RKO (cell line): ENCODE measurements around the gene THBD.
A peak's percentile ranks its signal among the peaks of the same experiment; 100 is the strongest.

Experiments
- DNase-seq: peaks from one replicate; pipeline ENCODE4 v3.0.0-alpha.2; 2016; ENCODE audit warnings: low spot score

Gene THBD

DNA sequence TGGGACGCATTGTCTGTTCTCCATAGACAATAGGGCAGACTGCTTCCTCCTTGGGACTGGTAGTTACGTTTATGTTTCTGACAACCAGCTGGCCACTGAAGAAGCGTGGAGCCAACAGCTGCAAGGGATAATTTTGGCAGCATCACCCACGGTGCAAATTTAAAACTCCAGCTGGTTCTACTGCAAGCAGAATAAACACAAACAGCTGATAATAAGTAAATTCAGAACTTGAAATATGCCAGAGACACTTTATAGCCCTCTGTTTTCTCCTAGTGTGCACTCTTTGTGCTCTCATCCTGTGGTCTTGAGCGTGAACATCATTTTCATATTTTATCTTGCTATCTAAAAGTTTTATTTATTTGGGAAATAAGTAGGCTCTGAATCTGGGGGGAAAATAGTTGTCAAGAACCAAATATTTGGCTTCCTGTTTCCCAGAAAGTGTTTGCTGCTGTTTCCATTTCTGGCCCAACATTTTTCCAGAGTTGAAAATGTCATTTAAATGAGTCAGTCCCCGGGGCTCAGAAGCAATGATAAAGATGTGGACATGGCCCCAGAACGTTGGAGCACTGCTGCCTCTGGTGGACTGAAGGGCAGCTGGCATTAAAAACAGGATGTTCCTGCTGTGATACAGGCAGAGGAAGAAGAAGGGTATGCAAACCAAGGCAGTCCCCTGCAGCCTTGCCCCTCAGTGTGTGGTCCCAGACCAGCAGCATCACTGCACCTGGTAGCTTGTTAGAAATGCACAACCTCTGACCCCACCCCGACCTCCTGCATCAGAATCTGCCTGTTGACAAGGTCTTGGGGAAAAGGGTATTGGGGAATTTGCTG lies 12.5 kb upstream of the THBD start:
- peak; percentile 74 for DNase-seq

DNA sequence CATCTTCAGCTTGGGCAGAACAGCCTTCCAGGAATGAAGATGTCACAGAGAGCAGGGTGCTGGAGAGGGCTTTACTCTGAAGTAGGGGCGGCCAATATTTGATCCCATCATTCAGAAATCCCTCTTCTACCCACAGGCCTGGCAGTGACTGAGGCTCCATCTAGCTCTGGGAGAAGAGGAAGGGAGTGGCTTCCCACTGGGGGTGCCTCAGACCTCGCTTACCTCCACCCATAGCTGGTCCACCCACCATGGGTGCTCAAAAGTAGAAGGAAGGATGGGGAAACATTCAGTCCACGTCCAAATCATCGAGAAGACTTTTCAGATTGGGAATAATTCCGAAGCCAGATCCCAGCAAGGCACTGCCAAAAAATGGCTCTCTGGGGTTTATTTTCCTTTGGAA lies 11.8 kb upstream of the THBD start:
- DNase-seq = no peak

DNA sequence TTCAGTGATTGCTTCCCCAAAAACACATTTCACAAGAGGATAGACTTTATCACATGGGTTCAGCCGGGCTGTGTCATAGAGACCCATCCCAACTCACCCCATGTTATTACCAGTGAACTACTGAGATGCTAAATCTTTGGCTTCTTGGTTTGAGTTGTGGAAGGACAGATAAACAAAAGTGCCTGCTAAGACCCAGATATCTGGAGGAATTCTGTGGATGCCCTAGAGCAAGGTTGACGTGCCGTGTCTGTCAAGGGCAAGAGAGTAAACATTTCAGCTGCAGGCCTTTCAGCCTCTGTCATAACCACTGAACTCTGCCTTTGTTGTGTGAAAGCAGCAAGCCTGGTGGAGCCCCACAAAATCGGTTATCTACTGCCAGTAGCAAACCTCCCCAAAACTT lies 11.2 kb upstream of the THBD start:
- DNase-seq = no peak

DNA sequence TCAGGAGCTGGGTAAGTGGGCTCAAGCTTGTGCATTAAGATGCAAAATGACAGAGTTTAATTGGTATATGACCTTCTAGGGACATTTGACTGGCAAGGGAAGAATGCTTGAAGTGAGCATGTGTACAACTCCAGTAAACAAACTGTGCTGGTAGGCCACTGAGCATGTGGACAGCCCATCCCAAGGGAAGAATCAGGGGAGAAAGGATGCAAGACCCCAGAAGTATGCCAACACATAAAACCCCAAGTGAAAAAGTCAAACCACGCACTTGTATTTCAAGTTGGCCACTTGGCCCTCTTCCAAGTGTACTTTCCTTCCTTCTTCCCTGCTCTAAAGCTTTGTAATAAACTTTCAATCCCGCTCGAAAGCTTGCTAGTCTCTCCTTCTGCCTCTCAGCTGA lies 10.4 kb upstream of the THBD start:
- DNase-seq = no peak

DNA sequence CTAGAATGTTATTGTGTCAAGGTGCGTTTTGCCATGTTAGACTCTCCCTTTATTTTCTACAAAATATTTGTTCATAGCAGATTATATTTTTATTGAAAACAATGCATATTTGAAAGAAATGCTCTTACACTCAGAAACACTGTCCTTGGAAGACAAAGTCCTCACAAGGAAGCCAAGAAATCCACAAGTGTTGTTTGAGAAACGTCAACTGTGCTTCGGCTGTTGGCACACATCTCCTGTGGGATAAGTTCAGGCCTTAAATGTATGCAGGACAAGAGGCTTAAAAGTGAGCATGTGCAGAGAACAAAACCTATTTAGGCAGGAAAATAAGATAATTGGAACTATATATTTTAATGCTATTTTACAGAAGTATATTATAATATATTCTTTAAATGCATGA lies 9.5 kb upstream of the THBD start:
- no peak for DNase-seq

DNA sequence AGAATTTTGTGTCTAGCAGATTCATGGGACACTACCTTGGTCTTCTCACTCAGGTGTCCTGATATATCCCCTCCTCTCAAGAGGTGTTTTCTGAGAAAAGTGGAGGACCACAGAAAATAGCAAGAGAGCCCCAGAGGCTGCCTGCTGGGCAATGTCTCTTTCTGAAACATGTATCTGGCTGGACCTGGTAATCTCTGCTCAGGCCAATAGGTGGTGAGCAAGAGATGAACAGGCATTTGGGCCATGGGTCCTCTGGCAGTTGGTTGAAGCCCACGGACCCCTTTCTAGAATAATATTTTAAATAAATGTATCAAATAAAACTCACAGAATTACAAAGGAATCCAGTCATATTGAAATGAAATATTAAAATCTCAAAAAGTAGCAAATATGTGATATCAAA lies 8.8 kb upstream of the THBD start:
- no peak for DNase-seq

DNA sequence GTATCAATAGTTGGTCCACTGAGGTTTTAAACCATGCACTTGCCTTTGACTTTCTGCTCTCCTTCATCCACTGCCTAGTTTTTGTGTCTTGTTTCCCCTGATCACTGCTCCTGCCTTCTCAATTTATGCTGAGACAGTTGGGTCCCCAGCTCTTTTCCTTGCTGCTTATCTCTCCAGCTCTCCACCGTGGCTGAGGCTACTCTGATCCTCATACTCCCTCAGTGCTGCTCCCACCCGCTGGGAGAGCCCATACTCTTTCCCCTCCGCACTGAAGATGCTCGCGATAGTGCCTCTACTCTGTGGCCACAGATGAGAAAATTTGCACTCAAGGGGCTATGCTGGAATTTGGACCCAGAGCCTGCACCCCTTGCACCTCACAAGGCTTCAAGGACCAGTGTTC lies 3.4 kb upstream of the THBD start:
- no peak for DNase-seq

DNA sequence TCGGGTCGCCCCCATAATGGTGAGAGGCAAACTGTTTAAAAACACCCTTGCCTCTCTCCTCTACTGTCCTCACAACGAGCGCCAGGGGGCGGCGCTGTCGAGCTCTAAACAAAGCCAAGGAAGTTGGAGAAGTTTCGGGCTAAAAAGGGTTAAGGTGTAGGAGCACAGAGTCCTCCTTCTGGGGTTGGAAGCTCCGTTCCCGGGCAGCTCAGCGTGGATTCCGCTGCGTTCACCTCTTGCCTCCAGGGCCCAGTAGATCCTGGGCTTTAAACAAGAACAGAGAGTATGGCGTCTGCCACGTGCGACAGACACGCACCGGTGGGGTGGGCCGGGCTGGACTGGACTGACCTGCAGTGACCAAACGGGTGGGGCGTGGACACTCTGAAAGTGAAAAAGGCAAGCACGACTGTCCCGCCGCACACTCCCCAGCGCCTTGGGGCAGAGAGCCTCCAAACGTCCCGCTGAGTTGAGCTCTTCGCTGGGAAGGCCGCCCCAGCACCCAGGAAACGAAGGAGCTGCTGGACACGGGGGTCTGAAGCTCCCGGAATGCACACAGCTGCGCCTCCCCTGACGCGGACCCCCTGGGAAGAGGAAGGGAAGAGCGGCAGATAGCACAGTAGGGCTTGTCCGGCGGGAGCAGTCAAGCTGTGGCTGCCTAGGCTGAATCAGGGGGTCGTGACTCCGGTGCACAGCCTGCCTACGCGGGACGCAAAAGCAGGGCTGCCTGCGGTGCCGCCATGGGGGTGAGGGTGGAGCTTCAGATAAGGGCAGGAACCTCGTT lies 1.6 kb upstream of the THBD start:
- DNase-seq = no peak

DNA sequence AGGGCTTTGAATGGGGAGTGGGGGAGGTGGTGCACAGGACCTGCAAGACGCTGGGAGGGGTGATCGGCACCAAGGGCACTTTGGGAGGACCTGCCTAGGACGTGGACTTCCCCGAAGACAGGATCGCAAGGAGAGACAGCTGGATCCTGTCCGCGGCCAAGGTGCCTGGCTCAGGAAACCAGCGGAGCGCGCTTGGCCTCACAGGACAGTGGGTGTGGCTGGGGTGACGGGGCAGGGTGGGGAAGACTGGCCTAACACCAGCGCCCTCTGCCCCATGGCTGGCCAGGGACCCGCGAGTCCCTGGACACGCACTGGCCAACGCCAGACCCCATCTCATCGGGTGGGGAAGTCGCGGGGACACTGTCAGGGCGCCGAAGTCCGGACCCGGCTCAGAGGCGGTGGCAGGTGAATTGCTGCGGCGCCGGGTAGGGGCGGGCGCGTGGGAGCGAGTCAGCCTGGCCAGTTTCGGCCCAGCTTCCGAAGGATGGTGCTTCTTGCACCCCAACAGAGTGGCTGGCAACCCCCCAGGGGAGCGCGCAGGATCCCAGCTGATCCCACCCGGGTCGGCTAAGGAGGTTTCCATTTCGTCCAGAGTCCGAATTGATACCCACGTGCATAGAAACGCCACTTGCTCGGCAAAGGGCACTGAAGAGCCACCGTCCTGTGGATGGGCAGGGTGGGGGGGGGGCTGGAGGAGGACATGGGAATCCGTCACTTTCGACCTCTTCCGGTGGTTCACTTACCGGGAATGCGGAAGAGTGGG lies 785 bp upstream of the THBD start:
- DNase-seq = no peak

DNA sequence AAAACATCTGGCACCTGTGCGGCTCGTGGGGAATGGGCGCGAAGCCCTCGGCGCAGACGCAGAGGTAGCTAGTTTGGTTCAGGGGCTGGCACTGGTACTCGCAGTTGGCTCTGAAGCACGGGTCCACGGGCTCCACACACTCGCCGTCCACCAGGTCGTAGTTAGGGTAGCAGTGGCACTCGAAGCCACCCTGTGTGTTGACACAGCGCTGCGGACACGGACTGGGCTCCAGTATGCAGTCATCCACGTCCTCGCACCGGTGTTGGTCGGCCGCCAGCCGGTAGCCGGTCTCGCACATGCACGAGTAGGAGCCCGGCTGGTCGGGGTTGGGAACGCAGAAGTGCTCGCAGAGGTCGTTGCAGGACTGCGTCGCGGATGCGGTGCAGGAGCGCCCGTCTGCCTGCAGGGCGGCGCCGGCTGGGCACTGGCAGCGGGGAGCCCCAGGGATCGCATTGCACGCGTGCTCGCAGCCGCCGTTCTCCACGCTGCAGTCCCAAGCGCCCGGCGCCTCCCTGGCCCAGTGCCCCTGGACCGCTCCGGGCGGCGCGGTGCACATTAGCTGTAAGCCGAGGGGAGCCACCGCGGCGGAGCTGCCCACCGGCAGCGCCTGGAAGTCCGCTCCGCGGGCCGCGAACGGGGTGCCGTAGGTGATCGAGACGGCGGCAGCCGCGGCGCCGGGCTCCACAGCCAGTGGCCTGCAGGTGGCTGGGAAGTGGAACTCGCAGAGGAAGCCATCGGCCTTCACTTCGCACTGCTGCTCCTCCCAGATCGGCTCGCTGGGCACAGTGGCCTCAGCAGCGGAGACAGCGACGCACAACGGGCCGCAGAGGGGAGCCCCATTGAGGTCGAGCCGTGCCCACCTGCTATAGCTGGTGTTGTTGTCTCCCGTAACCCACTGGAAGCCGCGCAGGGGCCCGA lies 930 bp downstream of the THBD start:
- DNase-seq = no peak

DNA sequence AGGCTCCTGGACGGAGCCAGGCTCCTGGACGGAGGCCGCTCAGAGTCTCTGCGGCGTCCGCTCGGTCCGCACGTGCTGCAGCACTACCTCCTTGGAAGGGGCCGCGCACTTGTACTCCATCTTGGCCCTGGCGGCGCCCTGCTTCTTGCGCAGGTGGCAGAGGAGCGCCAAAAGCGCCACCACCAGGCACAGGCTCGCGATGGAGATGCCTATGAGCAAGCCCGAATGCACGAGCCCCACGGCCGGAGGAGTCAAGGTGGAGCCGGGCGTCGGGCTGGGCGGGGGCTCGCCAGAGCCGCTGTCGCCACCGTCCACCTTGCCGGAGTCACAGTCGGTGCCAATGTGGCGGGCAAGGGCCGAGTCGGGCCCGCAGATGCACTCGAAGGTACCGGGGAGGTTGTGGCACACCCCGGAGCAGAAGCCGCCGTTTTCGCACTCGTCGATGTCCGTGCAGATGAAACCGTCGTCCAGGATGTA lies 1.7 kb downstream of the THBD start:
- DNase-seq = no peak

DNA sequence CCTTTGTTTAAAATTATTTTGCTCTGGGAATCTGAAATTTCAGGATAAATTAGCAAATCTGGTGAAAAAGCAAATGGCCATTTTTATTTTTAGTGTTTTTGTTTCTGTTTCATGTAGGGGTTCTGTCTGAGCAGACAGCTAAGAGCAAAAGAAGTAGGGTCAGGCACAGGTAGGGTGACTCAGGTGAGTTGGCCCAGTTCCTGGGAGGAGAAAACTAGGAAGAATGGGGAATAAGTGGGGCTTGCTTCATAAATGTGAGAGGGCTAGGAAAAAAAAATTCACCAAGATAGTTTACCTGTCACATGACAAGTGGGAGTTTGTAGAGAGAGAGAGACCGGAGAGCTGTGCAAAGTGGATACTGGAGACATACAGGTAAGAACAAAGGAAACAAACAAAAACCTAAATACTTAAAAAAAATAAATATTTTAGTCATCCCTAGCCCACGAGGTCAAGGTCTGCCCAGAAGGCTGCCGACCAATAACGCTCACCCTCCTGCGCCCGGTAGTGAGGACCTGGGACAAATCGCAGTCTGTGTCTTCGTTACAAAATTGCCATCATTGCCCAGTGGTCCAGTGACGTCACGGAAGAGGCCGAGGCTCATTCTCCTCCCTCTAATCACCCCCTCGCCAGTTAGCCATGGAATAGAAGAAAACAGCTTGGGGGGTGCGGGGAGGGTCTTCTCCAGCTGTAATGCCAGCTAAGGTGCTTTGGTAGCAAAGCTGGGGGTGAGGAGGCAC lies 2.3 kb downstream of the THBD start:
- no peak for DNase-seq

DNA sequence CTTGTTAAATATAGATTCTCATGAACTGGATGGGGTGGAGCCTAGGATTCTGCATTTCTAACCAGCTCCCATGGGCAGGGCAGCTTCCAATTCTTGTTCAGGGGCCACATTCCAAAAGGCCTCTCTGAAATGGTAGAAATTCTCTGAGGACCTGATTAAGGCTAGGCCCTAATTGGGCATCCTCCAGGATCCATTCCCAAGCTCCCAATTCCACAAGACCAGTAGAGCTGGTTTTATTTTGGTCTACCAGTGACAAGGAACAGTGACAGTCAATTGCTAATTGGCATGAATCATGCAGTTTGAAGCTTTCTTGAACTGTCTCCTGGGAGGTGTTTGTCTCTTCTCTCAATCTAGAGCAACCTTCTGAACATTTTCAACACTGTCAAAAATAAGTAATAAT lies 3.0 kb downstream of the THBD start:
- no peak for DNase-seq

DNA sequence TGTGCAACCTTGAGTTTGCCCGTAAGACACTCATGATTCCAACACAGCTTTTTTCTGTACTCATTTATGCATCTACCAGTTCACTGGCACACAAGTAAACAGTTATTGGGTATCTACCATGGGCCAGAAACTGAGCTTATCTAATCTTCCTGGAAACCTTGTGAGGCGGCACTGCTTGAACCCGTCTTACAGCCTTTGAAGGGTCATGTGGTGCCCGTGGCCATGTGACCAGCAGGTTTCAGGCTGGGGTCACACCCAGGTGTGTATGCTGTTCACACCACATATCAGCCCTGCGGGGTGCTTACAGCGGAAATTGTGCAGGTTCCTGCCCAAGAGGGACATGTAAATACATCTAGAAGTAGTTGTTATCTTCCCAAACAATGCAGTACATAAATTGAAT lies 6.1 kb downstream of the THBD start:
- DNase-seq = no peak

DNA sequence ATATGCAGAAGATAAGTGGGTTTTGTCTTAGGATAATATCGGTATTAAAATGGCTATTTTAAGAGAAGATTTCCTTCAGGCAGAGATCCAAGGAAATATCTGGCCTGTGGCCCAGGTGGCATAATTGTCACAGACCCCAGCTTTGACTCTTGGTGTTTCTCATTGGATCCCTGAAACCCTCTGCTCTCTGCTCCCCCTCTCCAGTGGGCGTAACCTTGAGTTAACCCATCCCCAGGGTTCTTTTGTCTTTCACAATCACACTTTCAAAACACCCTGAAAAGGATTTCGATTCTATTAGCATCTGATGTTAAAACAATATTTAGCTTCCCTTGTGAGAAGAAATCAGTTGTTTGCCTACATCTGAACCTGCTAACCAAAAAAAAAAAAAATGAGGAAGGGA lies 7.2 kb downstream of the THBD start:
- no peak for DNase-seq

DNA sequence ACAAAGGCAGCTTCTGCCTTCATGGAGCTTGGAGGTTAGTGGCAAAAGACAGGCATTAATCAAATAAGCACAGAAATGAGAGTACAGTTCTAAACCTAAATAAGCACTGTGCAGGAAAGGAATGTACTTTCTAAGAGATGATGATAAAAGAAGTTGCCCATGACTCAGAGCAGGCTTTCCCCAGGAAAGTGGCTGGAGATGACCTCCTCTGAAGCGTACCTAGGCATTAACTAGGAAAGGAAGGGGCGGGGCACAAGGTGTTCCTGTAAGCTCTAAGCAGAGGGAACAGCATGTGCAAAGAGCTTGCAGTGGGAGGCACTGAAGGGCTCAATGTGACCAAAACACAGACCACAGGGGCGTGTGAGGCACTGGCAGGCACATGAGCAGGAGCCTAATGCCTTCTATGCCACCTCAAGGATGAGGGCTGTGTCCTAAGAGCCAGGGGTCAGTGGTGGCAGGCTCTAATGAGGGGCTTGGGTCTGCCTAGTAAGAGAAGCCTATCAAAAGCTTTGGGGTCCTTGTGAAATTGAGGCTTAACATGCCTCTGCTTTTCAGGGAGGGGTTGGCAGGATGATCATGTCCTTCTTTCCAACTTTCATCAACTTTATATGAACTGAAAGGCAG lies 9.5 kb downstream of the THBD start:
- no peak for DNase-seq

DNA sequence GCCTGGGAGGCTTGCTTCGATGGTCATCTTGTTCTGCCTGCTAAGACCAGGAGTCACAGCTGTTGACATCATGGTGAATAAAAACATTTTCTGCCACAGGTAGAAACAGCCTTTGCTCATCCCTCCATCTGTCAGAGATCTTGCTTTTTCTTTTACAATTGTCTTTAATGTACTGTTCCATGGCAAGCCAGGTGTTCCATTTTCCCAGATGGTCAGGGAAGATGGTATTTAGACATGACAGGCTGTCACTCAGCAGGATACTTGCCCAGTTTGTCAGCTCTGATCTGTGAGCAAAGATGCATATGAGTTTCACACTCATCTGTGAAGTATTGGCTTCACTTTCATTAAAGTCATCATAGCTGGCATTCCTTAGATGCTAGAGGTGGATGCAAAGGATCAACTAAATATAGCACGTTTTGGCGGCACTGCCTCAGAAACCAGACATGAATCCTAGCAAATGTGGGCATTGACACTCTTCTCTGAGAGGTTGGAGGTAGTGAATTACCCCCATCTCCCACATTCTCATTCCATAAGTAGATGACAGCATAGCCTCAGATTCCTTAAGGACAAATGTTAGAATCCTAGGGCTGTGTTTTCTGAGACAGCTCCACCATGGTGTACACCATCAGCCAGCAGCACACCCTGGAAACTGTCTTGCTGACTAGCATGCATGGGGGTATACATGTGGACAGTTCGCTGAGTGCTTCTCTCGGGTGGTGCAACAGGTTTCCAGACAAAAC lies 10.2 kb downstream of the THBD start:
- DNase-seq = no peak

DNA sequence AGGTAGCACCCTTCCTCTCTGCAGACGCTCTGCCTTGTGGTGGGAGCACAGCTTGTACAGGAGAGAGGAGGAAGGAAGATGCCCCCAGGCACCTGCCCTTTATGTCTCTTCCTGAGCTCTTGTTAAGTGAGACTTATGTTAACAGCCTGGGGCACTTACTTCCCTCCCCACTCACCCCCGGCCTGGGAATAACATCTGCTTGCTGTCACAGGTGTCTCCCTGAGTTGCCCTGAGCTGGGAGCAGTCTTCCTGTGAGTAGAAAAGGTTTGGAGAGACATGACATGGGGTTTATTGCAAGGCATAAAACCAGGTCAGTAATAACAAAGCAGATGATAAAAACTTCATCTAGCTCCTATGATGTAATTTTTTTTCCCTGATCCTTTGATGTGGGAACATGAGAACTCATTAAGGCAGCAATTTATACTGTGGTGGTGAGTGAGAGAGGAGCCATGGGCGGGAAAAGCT lies 12.4 kb downstream of the THBD start:
- no peak for DNase-seq

DNA sequence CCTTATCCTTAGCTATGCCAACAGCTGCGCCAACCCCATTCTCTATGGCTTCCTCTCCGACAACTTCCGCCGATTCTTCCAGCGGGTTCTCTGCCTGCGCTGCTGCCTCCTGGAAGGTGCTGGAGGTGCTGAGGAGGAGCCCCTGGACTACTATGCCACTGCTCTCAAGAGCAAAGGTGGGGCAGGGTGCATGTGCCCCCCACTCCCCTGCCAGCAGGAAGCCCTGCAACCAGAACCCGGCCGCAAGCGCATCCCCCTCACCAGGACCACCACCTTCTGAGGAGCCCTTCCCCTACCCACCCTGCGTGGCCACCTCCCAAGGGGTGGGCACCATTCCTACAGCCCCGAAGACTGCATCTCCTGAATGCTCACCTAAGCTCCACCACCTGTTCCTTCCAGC lies 13.1 kb downstream of the THBD start:
- DNase-seq = no peak

DNA sequence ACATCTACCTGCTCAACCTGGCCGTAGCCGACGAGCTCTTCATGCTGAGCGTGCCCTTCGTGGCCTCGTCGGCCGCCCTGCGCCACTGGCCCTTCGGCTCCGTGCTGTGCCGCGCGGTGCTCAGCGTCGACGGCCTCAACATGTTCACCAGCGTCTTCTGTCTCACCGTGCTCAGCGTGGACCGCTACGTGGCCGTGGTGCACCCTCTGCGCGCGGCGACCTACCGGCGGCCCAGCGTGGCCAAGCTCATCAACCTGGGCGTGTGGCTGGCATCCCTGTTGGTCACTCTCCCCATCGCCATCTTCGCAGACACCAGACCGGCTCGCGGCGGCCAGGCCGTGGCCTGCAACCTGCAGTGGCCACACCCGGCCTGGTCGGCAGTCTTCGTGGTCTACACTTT lies 13.7 kb downstream of the THBD start:
- DNase-seq = no peak
